ENCODE data around the gene SAMD10. TPM values are rescaled to one million over a fixed set of nuclear protein-coding genes. Genes with fewer than 3 reads are reported as not detected.
"Not testable (repeated sequence)": the region's sequence is repeated elsewhere in the genome, so short reads cannot be mapped to it uniquely, and the experiment has no call there.

SAMD10 gene
- total RNA-seq, 1 experiment from 2014 or later, result not detected

DNA sequence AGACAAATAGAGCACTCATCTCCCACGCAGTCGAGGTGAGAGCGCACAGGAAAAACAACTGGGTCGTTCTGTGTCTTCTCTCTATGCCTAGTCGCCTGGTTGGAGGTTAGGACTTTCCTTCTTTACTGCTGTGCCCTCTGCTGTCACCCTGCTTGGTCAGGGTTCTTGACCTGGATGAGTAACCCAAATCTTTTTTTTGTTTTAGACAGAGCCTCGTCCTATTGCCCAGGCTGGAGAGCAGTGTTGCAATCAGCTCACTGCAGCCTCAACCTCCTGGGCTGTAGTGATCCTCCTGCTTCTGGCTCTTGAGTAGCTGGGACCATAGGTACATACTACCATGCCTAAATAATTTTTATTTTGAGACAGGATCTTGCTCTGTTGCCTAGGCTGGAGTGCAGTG lies 26.0 kb upstream of the SAMD10 start:
- no peak for DNase-seq (ENCODE audit: low spot score)
- in situ Hi-C loops (cut with HindIII; ENCODE audit: low sequenced_read_pairs), result no loop called here

- in situ Hi-C loops (cut with HindIII; ENCODE audit: low sequenced_read_pairs), result no loop called here
- no peak for DNase-seq (ENCODE audit: low spot score)
Measured at GRCh38 chr20:64003960-64004725, 24.7 kb upstream of the SAMD10 start.

- DNase-seq (ENCODE audit: low spot score), result peak; percentile 99
- in situ Hi-C loops (cut with HindIII; ENCODE audit: low sequenced_read_pairs), result no loop called here
Measured at GRCh38 chr20:64001607-64002011, 22.2 kb upstream of the SAMD10 start.

- in situ Hi-C loops (cut with HindIII; ENCODE audit: low sequenced_read_pairs), result no loop called here
- DNase-seq (ENCODE audit: low spot score), result peak; percentile 96
Measured at GRCh38 chr20:64000906-64001305, 21.5 kb upstream of the SAMD10 start.

DNA sequence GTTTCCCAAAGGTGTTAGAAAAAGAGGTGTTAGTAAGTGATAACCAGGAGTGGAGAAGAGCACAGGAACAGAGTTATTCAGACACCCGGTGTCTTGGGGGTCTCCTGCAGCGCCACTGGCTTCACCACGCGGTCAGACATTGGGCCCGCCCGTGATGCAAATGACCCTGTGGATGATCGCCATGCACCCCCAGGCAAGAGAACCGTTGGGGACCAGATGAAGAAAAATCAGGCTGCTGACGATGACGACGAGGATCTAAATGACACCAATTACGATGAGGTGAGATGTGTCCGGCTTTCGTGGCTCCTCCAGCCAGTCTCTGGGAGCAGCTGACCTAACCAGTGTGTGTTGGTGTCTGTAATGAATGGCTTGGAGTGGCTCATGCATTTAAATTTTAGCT lies 3.5 kb upstream of the SAMD10 start:
- in situ Hi-C loops (cut with HindIII; ENCODE audit: low sequenced_read_pairs), result no loop called here
- DNase-seq (ENCODE audit: low spot score), result no peak

DNA sequence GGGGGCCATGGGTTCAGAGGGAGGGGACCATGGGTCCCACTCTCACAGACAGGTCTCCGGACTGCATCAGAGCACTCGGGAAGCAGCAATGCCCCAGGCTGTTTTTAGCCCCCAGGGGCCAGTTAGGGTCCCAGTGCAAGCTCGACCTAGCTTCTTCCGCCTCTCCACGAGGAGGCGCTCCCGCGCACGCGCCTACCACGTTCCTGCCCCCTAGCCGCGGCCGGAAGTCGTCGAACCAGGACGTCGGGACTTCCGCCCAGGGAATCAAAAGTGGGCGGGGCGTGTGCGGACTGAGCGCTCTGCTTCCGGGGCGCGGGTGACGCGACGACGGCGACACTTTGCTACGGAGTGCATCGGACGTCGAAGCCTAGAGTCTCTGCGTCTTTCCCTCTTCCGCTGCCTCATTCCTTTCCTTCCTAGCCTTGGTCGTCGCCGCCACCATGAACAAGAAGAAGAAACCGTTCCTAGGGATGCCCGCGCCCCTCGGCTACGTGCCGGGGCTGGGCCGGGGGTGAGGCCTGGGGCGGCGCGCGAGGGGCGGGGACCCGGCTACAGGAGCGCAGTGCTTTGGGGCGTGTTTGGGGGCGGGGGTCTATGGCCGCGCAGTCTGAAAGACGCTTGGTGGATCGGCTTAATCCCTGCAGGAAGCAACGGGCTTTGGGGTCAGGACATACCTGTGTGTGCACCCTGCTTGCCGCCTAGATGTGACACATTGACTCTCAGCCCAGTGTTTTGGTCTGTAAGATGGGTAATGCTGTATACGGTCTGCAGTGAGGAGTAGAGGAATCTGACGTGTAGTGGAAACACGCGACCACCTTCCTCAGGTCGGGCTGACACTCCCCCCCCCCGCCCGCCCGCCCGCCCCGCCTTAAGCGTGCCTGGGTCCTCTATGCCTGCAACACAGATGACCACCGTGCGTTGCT lies 1.6 kb upstream of the SAMD10 start, which contains the start of gene PRPF6:
Gene PRPF6 (plus strand): TSS at position 327 of the 923 bp plus-strand sequence. CDS start 114 bp downstream, at position 441.
- in situ Hi-C loops (cut with HindIII; ENCODE audit: low sequenced_read_pairs), result no loop called here
- DNase-seq (ENCODE audit: low spot score), result peak; percentile 93

DNA sequence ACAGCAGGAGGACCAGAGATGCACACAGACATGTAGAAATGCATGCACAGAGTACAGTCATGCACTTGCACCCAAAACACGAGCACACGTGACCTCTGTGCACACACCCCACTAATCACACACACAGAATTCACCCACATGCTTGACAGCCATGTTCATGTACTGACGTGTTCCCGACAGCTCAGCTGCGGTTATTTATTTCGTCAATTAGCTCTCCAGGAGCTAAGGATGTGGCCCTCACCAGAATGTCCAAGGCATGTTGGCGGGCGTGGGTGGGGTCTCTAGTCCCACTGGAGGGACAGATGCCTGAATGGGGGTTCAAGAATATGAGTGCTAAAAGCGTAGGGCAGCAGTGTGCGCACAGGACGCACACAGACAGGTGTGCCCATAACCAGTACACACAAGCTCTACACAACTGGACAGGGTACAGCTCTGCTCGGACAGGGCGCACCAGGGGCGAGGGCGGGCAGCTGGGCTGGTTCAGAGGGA lies 919 bp upstream of the SAMD10 start:
- no peak for DNase-seq (ENCODE audit: low spot score)
- in situ Hi-C loops (cut with HindIII; ENCODE audit: low sequenced_read_pairs), result no loop called here

GRCh38 chr20:63979229-63979556 lies 249 bp downstream of the SAMD10 start:
- in situ Hi-C loops (cut with HindIII; ENCODE audit: low sequenced_read_pairs), result no loop called here
- no peak for DNase-seq (ENCODE audit: low spot score)

DNA sequence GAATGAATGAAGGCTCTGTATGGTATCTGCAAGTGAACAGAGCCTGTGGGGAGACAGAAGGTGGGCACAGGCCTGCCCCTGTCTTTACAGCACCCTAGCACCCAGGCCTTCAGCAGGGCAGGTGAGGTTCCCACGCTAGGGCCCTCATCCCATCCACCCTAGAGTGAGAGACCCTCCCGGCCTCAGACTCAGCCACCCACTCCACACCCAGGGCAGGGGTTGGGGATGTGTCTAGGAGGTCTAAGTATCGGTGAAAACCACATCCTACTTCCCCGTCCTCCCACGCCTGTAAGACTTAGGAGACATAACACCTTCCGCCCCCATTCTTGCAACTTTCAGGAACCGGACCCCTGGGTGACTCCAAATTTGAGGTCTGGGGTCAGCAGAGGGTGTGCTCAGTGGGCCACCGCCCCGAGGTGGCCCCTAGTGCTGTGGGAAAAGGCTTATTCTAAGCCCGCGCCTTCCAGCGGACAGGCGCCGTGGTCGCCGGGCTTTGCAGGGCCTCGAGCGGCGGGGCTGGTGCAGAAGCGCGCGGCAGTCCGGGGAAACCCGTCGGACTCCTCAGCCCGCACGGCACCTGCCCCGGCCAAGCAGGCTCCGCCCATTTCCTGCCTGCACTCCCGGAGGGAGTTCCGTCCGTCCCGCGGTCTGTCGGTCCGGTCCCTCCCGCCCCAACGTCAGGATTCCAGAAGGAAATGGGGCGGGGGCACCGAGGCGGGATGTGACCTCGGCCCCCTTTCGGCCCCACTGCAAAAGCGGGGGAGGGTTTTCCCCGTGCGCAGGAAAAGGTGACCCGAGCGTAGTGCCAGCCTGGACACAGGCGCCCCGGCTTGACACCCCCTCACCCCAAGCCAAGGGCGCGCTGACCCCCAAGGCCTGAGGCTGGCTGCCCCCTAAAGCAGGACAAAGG lies 868 bp downstream of the SAMD10 start:
- peak; percentile 65 for DNase-seq (ENCODE audit: low spot score)
- in situ Hi-C loops (cut with HindIII; ENCODE audit: low sequenced_read_pairs), result no loop called here

- no peak for DNase-seq (ENCODE audit: low spot score)
- in situ Hi-C loops (cut with HindIII; ENCODE audit: low sequenced_read_pairs), result no loop called here
Measured at GRCh38 chr20:63977739-63978276, 1.6 kb downstream of the SAMD10 start.

DNA sequence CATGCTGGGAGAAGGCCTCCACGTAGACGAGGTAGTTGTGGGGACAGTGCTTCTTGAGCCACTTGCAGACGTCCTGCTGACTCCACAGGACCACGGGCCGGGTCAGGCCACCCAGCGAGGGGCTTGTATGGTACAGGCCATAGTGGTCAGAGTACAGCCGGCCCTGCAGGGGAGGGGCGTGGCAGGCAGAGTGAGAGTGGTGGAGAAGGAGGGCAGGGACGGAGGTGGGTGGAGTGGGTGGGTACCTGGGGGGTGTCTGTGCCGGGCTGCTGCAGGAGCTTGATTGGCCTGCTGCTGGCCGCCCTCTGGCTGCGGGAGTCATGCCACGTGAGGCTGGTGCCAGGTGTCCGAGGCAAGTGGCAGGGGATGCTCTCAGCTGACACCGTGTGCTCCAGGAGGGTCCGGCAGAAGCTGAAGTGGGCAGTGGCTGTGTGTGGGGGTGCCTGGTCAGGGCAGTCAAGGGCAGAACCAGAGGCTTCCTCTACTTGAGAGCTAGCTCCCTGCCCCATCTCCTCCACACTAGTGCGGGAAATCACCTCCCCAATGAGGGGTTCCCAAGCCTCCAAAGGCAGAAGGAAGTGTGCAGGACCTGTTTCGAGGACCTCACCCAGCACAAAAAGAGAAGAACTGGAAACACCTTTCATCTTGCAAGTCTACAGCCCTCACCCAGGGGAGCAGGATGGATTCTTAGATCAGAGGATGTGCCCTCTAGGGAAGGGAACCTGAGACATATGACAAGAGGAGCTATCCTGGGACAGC lies 2.3 kb downstream of the SAMD10 start:
- DNase-seq (ENCODE audit: low spot score), result no peak
- in situ Hi-C loops (cut with HindIII; ENCODE audit: low sequenced_read_pairs), result no loop called here

- DNase-seq (ENCODE audit: low spot score); in situ Hi-C loops (cut with HindIII; ENCODE audit: low sequenced_read_pairs): not testable (repeated sequence)
Measured at GRCh38 chr20:63976511-63976910, 2.9 kb downstream of the SAMD10 start.

DNA sequence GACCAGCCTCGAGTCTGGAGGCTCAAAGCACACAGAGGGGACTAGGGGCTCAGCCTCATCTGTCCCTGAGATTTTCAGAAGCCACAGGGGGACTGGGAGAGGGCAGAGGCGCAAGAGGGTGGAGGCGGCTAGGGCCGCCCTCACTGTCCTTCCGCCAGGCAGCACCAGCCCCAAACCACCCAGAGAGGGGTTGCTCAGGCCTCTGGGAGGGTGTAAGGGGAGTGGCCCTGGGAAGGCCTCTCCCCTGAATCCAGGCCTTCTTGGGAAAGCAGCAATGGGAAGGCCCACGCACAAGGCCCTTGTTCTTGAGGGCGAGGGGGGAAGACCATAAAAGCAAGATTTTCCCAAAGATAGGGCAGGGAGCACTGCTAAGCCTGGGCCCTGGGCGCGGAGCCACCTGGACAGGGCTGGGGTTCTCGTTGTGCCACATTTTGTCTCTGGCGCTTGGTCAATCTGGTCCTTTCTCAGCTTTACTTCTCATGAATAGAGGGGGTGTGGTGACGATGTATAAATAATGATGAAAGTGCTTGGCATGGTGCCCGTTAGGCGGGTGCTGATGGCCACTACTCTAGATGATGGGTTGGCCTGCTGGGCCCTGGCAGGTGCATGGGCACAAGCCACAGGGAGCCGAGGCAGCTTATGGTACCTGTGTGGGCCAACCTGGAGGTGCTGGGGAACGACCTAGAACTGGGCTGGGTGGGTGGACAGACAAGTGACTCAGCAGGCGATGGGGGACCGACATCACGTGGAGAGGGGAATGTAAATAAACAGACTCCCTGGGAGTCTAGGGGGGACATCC lies 4.8 kb downstream of the SAMD10 start:
- in situ Hi-C loops (cut with HindIII; ENCODE audit: low sequenced_read_pairs), result no loop called here
- peak; percentile 98 for DNase-seq (ENCODE audit: low spot score)

- peak; percentile 85 for DNase-seq (ENCODE audit: low spot score)
- in situ Hi-C loops (cut with HindIII; ENCODE audit: low sequenced_read_pairs), result no loop called here
Measured at GRCh38 chr20:63973636-63974401, 5.6 kb downstream of the SAMD10 start.

DNA sequence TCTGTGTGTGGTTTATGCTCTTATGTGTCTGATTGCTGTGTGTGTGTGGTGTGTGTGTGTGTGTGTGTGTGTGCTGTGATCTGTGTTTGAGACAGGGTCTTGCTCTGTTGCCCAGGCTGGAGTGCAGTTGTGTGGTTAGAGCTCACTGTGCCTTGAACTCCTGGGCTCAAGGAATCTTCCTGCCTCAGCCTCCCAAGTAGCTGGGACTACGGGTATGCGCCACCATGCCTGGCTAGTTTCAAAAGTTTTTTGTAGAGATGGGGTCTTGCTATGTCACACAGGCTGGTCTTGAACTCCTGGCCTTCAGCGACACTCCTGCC lies 6.3 kb downstream of the SAMD10 start:
- no peak for DNase-seq (ENCODE audit: low spot score)
- in situ Hi-C loops (cut with HindIII; ENCODE audit: low sequenced_read_pairs), result no loop called here

DNA sequence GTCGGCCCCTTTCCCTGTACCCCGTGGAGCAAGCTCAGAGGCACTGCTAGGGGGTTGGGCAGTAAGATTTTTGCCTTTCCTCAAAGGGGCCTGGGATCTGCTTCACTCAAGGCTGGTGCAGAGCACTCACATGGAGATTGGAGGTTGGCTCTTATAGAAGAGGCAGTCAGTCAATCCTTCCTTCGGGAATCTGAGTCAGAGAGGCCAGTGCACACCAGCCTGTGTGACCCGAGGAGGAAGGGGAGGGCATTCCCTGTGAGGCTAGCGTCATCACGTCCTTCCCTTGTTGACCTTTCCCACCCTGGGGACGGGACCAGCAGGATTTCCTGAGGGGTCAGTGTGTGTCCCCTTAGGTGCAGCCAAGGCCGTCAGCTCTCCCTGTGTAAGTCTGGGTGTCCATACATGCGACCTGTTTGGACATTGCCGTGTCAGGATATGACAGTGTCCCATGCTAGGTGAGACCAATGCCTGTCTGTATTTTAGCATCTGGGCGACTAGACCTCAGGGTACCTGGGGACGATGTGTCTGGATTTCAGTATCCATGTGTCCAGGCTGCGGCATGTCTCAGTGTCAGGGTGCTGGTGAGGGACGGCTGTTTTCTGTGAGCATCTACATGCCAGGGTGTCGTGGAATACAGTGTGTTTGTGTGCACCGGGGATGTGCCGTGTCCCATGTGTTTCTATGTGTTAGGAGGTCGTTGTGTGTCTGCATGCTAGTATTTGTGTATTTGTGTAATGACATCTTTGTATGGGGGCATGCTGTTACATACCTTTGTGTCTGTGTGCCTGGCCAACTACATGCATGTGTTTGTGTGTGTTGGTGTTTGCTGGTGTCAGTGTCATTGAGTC lies 6.9 kb downstream of the SAMD10 start:
- in situ Hi-C loops (cut with HindIII; ENCODE audit: low sequenced_read_pairs), result no loop called here
- DNase-seq (ENCODE audit: low spot score), result no peak
